Nephron (organoid): ENCODE data around the gene MTUS2.

Experiments used
- H3K27ac Mint-ChIP-seq, 3 experiments: 2 replicates each; pipeline ENCODE4 v1.8.0; 2020; ENCODE audit warnings: mixed read lengths in 3 of 3, mild to moderate bottlenecking in 2 of 3, moderate library complexity in 1 of 3
- H3K27me3 Mint-ChIP-seq: 2 replicates; pipeline ENCODE4 v1.8.0; 2021; ENCODE audit warnings: low read depth, mild to moderate bottlenecking, moderate library complexity, mixed read lengths
- H3K36me3 Mint-ChIP-seq: 2 replicates; pipeline ENCODE4 v1.8.0; 2020; ENCODE audit warnings: low read depth, mixed read lengths
- H3K4me1 Mint-ChIP-seq: 2 replicates; pipeline ENCODE4 v1.8.0; 2020; ENCODE audit warnings: mixed read lengths
- H3K4me3 Mint-ChIP-seq, 3 experiments: 2 replicates each; pipeline ENCODE4 v1.8.0; 2020; ENCODE audit warnings: mild to moderate bottlenecking in 3 of 3, mixed read lengths in 3 of 3, moderate library complexity in 2 of 3
- H3K9me3 Mint-ChIP-seq: 2 replicates; pipeline ENCODE4 v1.8.0; 2020; ENCODE audit warnings: mixed read lengths
- CTCF ChIP-seq, 3 experiments: fragments of 200-600 bp; sonication (generic); IDR thresholded peaks; one replicate each; pipeline ENCODE4 v1.5.0; 2021; ENCODE audit warnings: antibody characterized with exemption in 3 of 3; ENCODE audit not compliant: unreplicated experiment in 3 of 3

The MTUS2 gene

GRCh38 chr13:28867564-28867963, 47.4 kb downstream of the MTUS2 start:
- TF ChIP-seq CTCF (IDR thresholded peaks at IDR 0.05; ENCODE audit: unreplicated experiment in 3 of 3), result no peak
- Mint-ChIP-seq H3K4me1 (no peaks in the 10 kb centered on the region), H3K36me3 (peaks cover 11% of the 10 kb centered on the region), H3K27ac (no peak overlapping the region), H3K9me3 (peaks cover 18% of the 10 kb centered on the region), H3K27me3 (peaks cover 17% of the 10 kb centered on the region), H3K4me3 (no peak overlapping the region)

GRCh38 chr13:28872427-28873176, 52.5 kb downstream of the MTUS2 start:
- Mint-ChIP-seq H3K4me3 (no peak overlapping the region), H3K9me3 (peaks cover 30% of the 10 kb centered on the region), H3K27ac (no peak overlapping the region), H3K27me3 (peaks cover 8% of the 10 kb centered on the region), H3K4me1 (no peaks in the 10 kb centered on the region), H3K36me3 (peaks cover 12% of the 10 kb centered on the region)
- no peak for TF ChIP-seq CTCF (IDR thresholded peaks at IDR 0.05; ENCODE audit: unreplicated experiment in 3 of 3)

GRCh38 chr13:28875846-28876615, 55.9 kb downstream of the MTUS2 start:
- TF ChIP-seq CTCF (IDR thresholded peaks at IDR 0.05; ENCODE audit: unreplicated experiment in 3 of 3), result no peak
- no peaks in the 10 kb centered on the region for H3K4me1 Mint-ChIP-seq
- H3K9me3 Mint-ChIP-seq, result peaks cover 31% of the 10 kb centered on the region
- peaks cover 12% of the 10 kb centered on the region for H3K36me3 Mint-ChIP-seq
- no peak overlapping the region for H3K27ac Mint-ChIP-seq
- H3K4me3 Mint-ChIP-seq, result no peak overlapping the region
- H3K27me3 Mint-ChIP-seq, result peaks cover 8% of the 10 kb centered on the region

GRCh38 chr13:28877408-28877807, 57.3 kb downstream of the MTUS2 start:
- no peak for TF ChIP-seq CTCF (IDR thresholded peaks at IDR 0.05; ENCODE audit: unreplicated experiment in 3 of 3)
- Mint-ChIP-seq H3K4me1 (no peaks in the 10 kb centered on the region), H3K27ac (no peak overlapping the region), H3K27me3 (peaks cover 2% of the 10 kb centered on the region), H3K36me3 (peaks cover 3% of the 10 kb centered on the region), H3K4me3 (no peak overlapping the region), H3K9me3 (peaks cover 18% of the 10 kb centered on the region)

GRCh38 chr13:28885181-28885580, 65.0 kb downstream of the MTUS2 start:
- H3K27ac Mint-ChIP-seq, result no peak overlapping the region
- no peaks in the 10 kb centered on the region for H3K9me3 Mint-ChIP-seq
- H3K4me3 Mint-ChIP-seq, result no peak overlapping the region
- TF ChIP-seq CTCF (IDR thresholded peaks at IDR 0.05; ENCODE audit: unreplicated experiment in 3 of 3), result no peak
- H3K36me3 Mint-ChIP-seq, result no peaks in the 10 kb centered on the region
- no peaks in the 10 kb centered on the region for H3K4me1 Mint-ChIP-seq
- H3K27me3 Mint-ChIP-seq, result no peaks in the 10 kb centered on the region
